GM06990 (cell line): ENCODE results near the gene EN1.

Experiments
- DNase-seq: peaks from one replicate; pipeline ENCODE4 v3.0.0-alpha.2; 2011; ENCODE audit not compliant: insufficient read length; ENCODE audit errors: extremely low read depth
- H3K27me3 ChIP-seq: replicated peaks from 2 replicates; pipeline ENCODE4 v1.6.0; 2011; ENCODE audit warnings: low read length; ENCODE audit not compliant: control insufficient read depth, insufficient read depth
- H3K36me3 ChIP-seq: 2 replicates; pipeline ENCODE4 v1.5.1; 2011; ENCODE audit warnings: low read length; ENCODE audit not compliant: control insufficient read depth, insufficient read depth
- H3K4me3 ChIP-seq: replicated peaks from 2 replicates; pipeline ENCODE4 v1.5.1; 2011; ENCODE audit warnings: low read depth, mild to moderate bottlenecking, control low read depth, low read length
- CTCF ChIP-seq: IDR thresholded peaks from 2 replicates; pipeline ENCODE4 v1.5.1; 2011; ENCODE audit warnings: low read length, control low read depth, mild to moderate bottlenecking, inconsistent platforms; ENCODE audit not compliant: insufficient read depth, poor library complexity, severe bottlenecking

Gene EN1

GRCh38 chr2:118854507-118855345 is 7.3 kb upstream of the EN1 start:
- Histone ChIP-seq H3K4me3 (no peak overlapping the region), H3K36me3 (no peaks in the 10 kb centered on the region), H3K27me3 (peaks cover 5% of the 10 kb centered on the region)
- TF ChIP-seq CTCF, result no peak
- no peak for DNase-seq

GRCh38 chr2:118853651-118854291 is 6.3 kb upstream of the EN1 start:
- no peak for DNase-seq
- Histone ChIP-seq H3K27me3 (peaks cover 5% of the 10 kb centered on the region), H3K4me3 (no peak overlapping the region), H3K36me3 (no peaks in the 10 kb centered on the region)
- TF ChIP-seq CTCF, result no peak

- TF ChIP-seq CTCF, result no peak
- H3K4me3 ChIP-seq, result no peak overlapping the region
- no peaks in the 10 kb centered on the region for H3K36me3 ChIP-seq
- no peak for DNase-seq
- peaks cover 5% of the 10 kb centered on the region for H3K27me3 ChIP-seq
Measured at GRCh38 chr2:118853129-118853640, 5.7 kb upstream of the EN1 start.

GRCh38 chr2:118852605-118853128 is 5.2 kb upstream of the EN1 start:
- DNase-seq, result no peak
- H3K27me3 ChIP-seq, result peaks cover 3% of the 10 kb centered on the region
- no peak overlapping the region for H3K4me3 ChIP-seq
- no peaks in the 10 kb centered on the region for H3K36me3 ChIP-seq
- TF ChIP-seq CTCF, result no peak

DNA sequence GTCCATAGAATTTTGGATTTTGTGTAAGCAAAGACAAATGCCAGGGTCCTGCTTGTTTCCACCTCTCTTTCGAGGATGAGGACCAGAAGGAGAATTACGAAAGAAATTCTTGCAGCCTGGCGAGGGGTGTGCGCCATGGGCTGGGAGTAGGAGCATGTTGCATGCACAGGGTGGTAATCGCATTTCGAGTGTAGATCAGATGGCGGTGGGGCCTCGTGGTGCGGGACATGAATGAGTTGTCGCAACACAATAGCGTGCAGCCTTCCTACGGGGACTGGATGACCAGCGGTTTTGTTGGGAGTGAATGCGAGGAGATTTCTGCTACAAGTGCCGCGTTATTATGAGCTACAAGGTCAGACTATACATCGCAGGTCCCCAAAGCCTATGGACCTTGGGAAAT is 4.2 kb upstream of the EN1 start:
- TF ChIP-seq CTCF, result no peak
- H3K36me3 ChIP-seq, result no peaks in the 10 kb centered on the region
- DNase-seq, result no peak
- H3K4me3 ChIP-seq, result no peak overlapping the region
- peaks cover 3% of the 10 kb centered on the region for H3K27me3 ChIP-seq
